OCI-LY1 (cell line): ENCODE data around the gene GCNA.
"Not testable (repeated sequence)": the region's sequence is repeated elsewhere in the genome, so short reads cannot be mapped to it uniquely, and the experiment has no call there.

ENCODE experiments used
- H2AFZ ChIP-seq: fragments of 200-600 bp; sonication (generic), shearing (Covaris generic); 2 replicates; pipeline ENCODE4 v1.6.0; 2014; ENCODE audit warnings: antibody characterized with exemption, mild to moderate bottlenecking, low read length
- H3F3A ChIP-seq: fragments of 200-600 bp; sonication (generic), shearing (Covaris generic); 2 replicates; pipeline ENCODE4 v1.6.0; 2014; ENCODE audit warnings: mild to moderate bottlenecking, antibody characterized with exemption, low read length, moderate library complexity; ENCODE audit not compliant: insufficient read depth
- H3K27ac ChIP-seq: fragments of 200-600 bp; sonication (generic); 2 replicates; pipeline ENCODE4 v1.5.1; 2014; ENCODE audit warnings: low read length, mixed run types, mild to moderate bottlenecking, low read depth; ENCODE audit not compliant: poor library complexity, severe bottlenecking
- H3K27me3 ChIP-seq: fragments of 200-600 bp; sonication (generic); 2 replicates; pipeline ENCODE4 v1.6.0; 2014; ENCODE audit warnings: antibody characterized with exemption, mild to moderate bottlenecking, low read length, moderate library complexity; ENCODE audit not compliant: insufficient read depth
- H3K36me3 ChIP-seq: fragments of 200-600 bp; sonication (generic); 2 replicates; pipeline ENCODE4 v1.6.1; 2014; ENCODE audit warnings: mild to moderate bottlenecking, antibody characterized with exemption, low read length, moderate library complexity, mixed read lengths; ENCODE audit not compliant: insufficient read depth
- H3K4me1 ChIP-seq: fragments of 200-600 bp; sonication (generic); 2 replicates; pipeline ENCODE4 v1.5.1; 2014; ENCODE audit warnings: mild to moderate bottlenecking, low read length, moderate library complexity; ENCODE audit not compliant: insufficient read depth, severe bottlenecking
- H3K4me2 ChIP-seq: fragments of 200-600 bp; sonication (generic), shearing (Covaris generic); 2 replicates; pipeline ENCODE4 v1.6.1; 2014; ENCODE audit warnings: low read length
- H3K4me3 ChIP-seq: fragments of 200-600 bp; sonication (generic); 2 replicates; pipeline ENCODE4 v1.5.1; 2014; ENCODE audit warnings: low read length, low read depth, mild to moderate bottlenecking, mixed read lengths; ENCODE audit not compliant: poor library complexity, severe bottlenecking
- H3K79me2 ChIP-seq: fragments of 200-600 bp; shearing (Covaris generic); 2 replicates; pipeline ENCODE4 v1.6.1; 2016; ENCODE audit warnings: mixed run types, low read length, mixed read lengths; ENCODE audit not compliant: insufficient read depth
- H3K9ac ChIP-seq: fragments of 200-600 bp; sonication (generic), shearing (Covaris generic); 2 replicates; pipeline ENCODE4 v1.6.1; 2014; ENCODE audit warnings: mild to moderate bottlenecking, low read length, mixed read lengths
- H3K9me2 ChIP-seq: fragments of 200-600 bp; sonication (generic), shearing (Covaris generic); 2 replicates; pipeline ENCODE4 v1.6.1; 2014; ENCODE audit warnings: low read depth, mild to moderate bottlenecking, low read length, mixed read lengths
- H3K9me3 ChIP-seq: fragments of 200-600 bp; shearing (Covaris generic); 2 replicates; pipeline ENCODE4 v1.6.1; 2014; ENCODE audit warnings: low read length, mixed read lengths
- H4K20me1 ChIP-seq: fragments of 200-600 bp; sonication (generic), shearing (Covaris generic); 2 replicates; pipeline ENCODE4 v1.6.0; 2016; ENCODE audit warnings: mild to moderate bottlenecking, low read length; ENCODE audit not compliant: insufficient read depth
- CTCF ChIP-seq: fragments of 200-600 bp; sonication (generic), shearing (Covaris generic); IDR thresholded peaks from 2 replicates; pipeline ENCODE4 v1.5.1; 2017; ENCODE audit warnings: mild to moderate bottlenecking, antibody characterized with exemption, low read length, moderate library complexity, mixed read lengths
- EZH2 ChIP-seq: fragments of 200-600 bp; sonication (generic), shearing (Covaris generic); IDR thresholded peaks from 2 replicates; pipeline ENCODE4 v1.8.0; 2017; ENCODE audit warnings: borderline replicate concordance, mixed run types, mild to moderate bottlenecking, antibody characterized with exemption, low read length, moderate library complexity, mixed read lengths

Gene GCNA

GRCh38 chrX:71640002-71640401, 61.8 kb downstream of the GCNA start:
- TF ChIP-seq CTCF (no peak), EZH2 (no peak)
- H3K4me2 ChIP-seq: no peak overlapping the region
- H2AFZ ChIP-seq: no peak overlapping the region
- no peak overlapping the region for H3K27ac ChIP-seq
- no peaks in the 10 kb centered on the region for H3K27me3 ChIP-seq
- no peak overlapping the region for H3K4me3 ChIP-seq
- no peaks in the 10 kb centered on the region for H3K36me3 ChIP-seq
- no peak overlapping the region for H3K9ac ChIP-seq
- H3K79me2 ChIP-seq: no peaks in the 10 kb centered on the region
- H3K4me1 ChIP-seq: peaks cover 21% of the 10 kb centered on the region
- no peaks in the 10 kb centered on the region for H4K20me1 ChIP-seq
- H3K9me2 ChIP-seq: no peaks in the 10 kb centered on the region
- no peaks in the 10 kb centered on the region for H3F3A ChIP-seq
- no peaks in the 10 kb centered on the region for H3K9me3 ChIP-seq

GRCh38 chrX:71644406-71644805, 66.2 kb downstream of the GCNA start:
- H3K27ac ChIP-seq, H4K20me1 ChIP-seq, H3K4me2 ChIP-seq, H3K4me3 ChIP-seq, H3K9me3 ChIP-seq, H3K79me2 ChIP-seq, H3K9me2 ChIP-seq, H3K4me1 ChIP-seq, H3K27me3 ChIP-seq, H3K36me3 ChIP-seq, H3F3A ChIP-seq, H3K9ac ChIP-seq, H2AFZ ChIP-seq: not testable (repeated sequence)

- TF ChIP-seq EZH2 (no peak), CTCF (peak; percentile 22; the same call in 1 of the 2 replicates)
- no peaks in the 10 kb centered on the region for H3K9me3 ChIP-seq
- H3K27me3 ChIP-seq: no peaks in the 10 kb centered on the region
- H3K4me2 ChIP-seq: no peak overlapping the region
- no peak overlapping the region for H2AFZ ChIP-seq
- H3K9ac ChIP-seq: no peak overlapping the region
- no peaks in the 10 kb centered on the region for H3K79me2 ChIP-seq
- H3K4me1 ChIP-seq: no peaks in the 10 kb centered on the region
- no peaks in the 10 kb centered on the region for H3F3A ChIP-seq
- H4K20me1 ChIP-seq: no peaks in the 10 kb centered on the region
- H3K4me3 ChIP-seq: no peak overlapping the region
- no peak overlapping the region for H3K27ac ChIP-seq
- no peaks in the 10 kb centered on the region for H3K36me3 ChIP-seq
- H3K9me2 ChIP-seq: no peaks in the 10 kb centered on the region
These were observed 72.2 kb downstream of the GCNA start for GRCh38 chrX:71650333-71650969.

- Histone ChIP-seq H3K9me3 (no peaks in the 10 kb centered on the region), H3K36me3 (no peaks in the 10 kb centered on the region), H2AFZ (no peak overlapping the region), H3F3A (no peaks in the 10 kb centered on the region), H3K4me1 (no peaks in the 10 kb centered on the region), H3K79me2 (no peaks in the 10 kb centered on the region), H3K4me2 (no peak overlapping the region), H3K9ac (no peak overlapping the region), H3K27me3 (no peaks in the 10 kb centered on the region), H3K9me2 (no peaks in the 10 kb centered on the region), H3K27ac (no peak overlapping the region), H3K4me3 (no peak overlapping the region), H4K20me1 (no peaks in the 10 kb centered on the region)
- TF ChIP-seq EZH2 (no peak), CTCF (peak; percentile 55)
These were observed 74.2 kb downstream of the GCNA start for GRCh38 chrX:71652405-71652804.
